Measurements from ENCODE around the gene FAM171A1.
"Not testable (repeated sequence)": the region's sequence is repeated elsewhere in the genome, so short reads cannot be mapped to it uniquely, and the experiment has no call there.

Gene FAM171A1

GRCh38 chr10:15335508-15335907 is 35.6 kb downstream of the FAM171A1 start:
- no peak for DNase-seq (ENCODE audit: low read depth)
- no peak for TF ChIP-seq CTCF (IDR thresholded peaks at IDR 0.05; ENCODE audit: low read depth, low read length, missing control alignments)

DNA sequence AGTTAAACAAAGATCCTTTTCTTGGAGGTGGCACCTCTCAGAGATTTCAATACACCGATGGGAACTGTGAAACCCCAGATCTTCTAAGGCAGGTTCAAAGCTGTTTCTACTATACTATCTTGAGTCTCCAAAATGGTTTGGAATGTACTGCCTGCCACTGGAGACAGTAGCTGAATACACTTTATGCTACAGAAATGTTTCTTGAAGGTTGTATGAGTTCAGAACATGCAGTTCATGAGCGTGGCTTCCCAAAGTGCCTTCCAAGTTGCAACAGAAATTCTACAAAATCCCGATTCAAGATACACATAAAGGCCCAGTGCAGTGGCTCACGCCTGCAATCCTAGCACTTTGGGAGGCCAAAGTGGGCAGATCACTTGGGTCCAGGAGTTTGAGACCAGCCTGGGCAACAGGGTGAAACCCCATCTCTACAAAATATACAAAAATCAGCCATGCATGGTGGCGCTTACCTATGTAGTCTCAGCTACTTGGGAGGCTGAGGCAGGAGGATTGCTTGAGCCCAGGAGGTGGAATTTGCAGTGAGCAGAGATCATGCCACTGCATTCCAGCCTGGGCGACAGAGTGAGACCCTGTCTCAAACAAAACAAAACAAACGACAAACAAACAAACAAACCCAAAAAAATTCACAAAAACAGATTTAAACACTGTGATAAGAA is 36.3 kb downstream of the FAM171A1 start:
- no peak for DNase-seq (ENCODE audit: low read depth)
- H3K4me3 ChIP-seq (ENCODE audit: low read depth, low read length): no peak overlapping the region
- no peak for TF ChIP-seq CTCF (IDR thresholded peaks at IDR 0.05; ENCODE audit: low read depth, low read length, missing control alignments)

More at GRCh38 chr10:15335508-15335907, 35.6 kb downstream of the FAM171A1 start:
- H3K4me3 ChIP-seq (ENCODE audit: low read depth, low read length): no peak overlapping the region

- no peak for TF ChIP-seq CTCF (IDR thresholded peaks at IDR 0.05; ENCODE audit: low read depth, low read length, missing control alignments)
- DNase-seq (ENCODE audit: low read depth): no peak
- no peak overlapping the region for H3K4me3 ChIP-seq (ENCODE audit: low read depth, low read length)
Observed at GRCh38 chr10:15333909-15334649, 37.0 kb downstream of the FAM171A1 start.

GRCh38 chr10:15333181-15333580 is 37.9 kb downstream of the FAM171A1 start:
- not testable (repeated sequence) for DNase-seq (ENCODE audit: low read depth); H3K4me3 ChIP-seq (ENCODE audit: low read depth, low read length)

- no peak overlapping the region for H3K4me3 ChIP-seq (ENCODE audit: low read depth, low read length)
- DNase-seq (ENCODE audit: low read depth): no peak
- no peak for TF ChIP-seq CTCF (IDR thresholded peaks at IDR 0.05; ENCODE audit: low read depth, low read length, missing control alignments)
Observed at GRCh38 chr10:15331461-15331860, 39.6 kb downstream of the FAM171A1 start.

DNA sequence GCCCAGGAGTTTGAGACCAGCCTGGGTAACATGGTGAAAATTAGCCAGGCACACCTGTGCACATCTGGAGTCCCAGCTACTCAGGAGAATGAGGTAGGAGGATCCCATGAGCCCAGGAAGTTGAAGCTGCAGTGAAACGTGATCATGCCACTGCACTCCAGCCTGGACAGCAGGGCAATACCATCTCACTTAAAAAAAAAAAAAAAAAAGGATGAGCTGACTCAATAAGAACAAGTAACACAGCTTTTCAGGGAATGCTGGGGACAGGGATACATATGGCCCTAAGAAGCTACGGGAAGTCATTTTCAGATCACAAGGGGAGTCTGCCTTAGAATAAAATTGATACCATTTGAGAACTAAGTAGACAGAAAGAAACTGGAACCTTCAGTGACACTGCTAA is 41.7 kb downstream of the FAM171A1 start:
- H3K4me3 ChIP-seq (ENCODE audit: low read depth, low read length): no peak overlapping the region
- no peak for DNase-seq (ENCODE audit: low read depth)
- no peak for TF ChIP-seq CTCF (IDR thresholded peaks at IDR 0.05; ENCODE audit: low read depth, low read length, missing control alignments)

- no peak overlapping the region for H3K4me3 ChIP-seq (ENCODE audit: low read depth, low read length)
- DNase-seq (ENCODE audit: low read depth): no peak
- no peak for TF ChIP-seq CTCF (IDR thresholded peaks at IDR 0.05; ENCODE audit: low read depth, low read length, missing control alignments)
Observed at GRCh38 chr10:15325944-15326284, 45.2 kb downstream of the FAM171A1 start.
